Measurements from ENCODE around the gene RBBP8NL.

The RBBP8NL gene

GRCh38 chr20:62463651-62464424 is 36.5 kb upstream of the RBBP8NL start:
- H3K4me3 ChIP-seq (ENCODE audit: low read depth, low read length), result no peak overlapping the region
- no peak overlapping the region for H3K27ac ChIP-seq
- no peaks in the 10 kb centered on the region for H3K27me3 ChIP-seq (ENCODE audit: insufficient read depth, low read depth, severe bottlenecking)
- no peaks in the 10 kb centered on the region for H3K36me3 ChIP-seq
- DNase-seq, result no peak
- TF ChIP-seq CTCF (IDR thresholded peaks at IDR 0.05; ENCODE audit: low read depth, low read length), result no peak
- no peaks in the 10 kb centered on the region for H3K9me3 ChIP-seq (ENCODE audit: severe bottlenecking)

- Histone ChIP-seq H3K4me3 (ENCODE audit: low read depth, low read length) (no peak overlapping the region), H3K9me3 (ENCODE audit: severe bottlenecking) (no peaks in the 10 kb centered on the region), H3K27ac (no peak overlapping the region), H3K27me3 (ENCODE audit: insufficient read depth, low read depth, severe bottlenecking) (no peaks in the 10 kb centered on the region), H3K36me3 (no peaks in the 10 kb centered on the region)
- DNase-seq, result no peak
- no peak for TF ChIP-seq CTCF (IDR thresholded peaks at IDR 0.05; ENCODE audit: low read depth, low read length)
Observed at GRCh38 chr20:62462976-62463592, 35.7 kb upstream of the RBBP8NL start.

GRCh38 chr20:62461834-62462233 is 34.5 kb upstream of the RBBP8NL start:
- Histone ChIP-seq H3K36me3 (no peaks in the 10 kb centered on the region), H3K27me3 (ENCODE audit: insufficient read depth, low read depth, severe bottlenecking) (no peaks in the 10 kb centered on the region), H3K9me3 (ENCODE audit: severe bottlenecking) (no peaks in the 10 kb centered on the region), H3K27ac (no peak overlapping the region), H3K4me3 (ENCODE audit: low read depth, low read length) (no peak overlapping the region)
- TF ChIP-seq CTCF (IDR thresholded peaks at IDR 0.05; ENCODE audit: low read depth, low read length), result no peak
- no peak for DNase-seq

- Histone ChIP-seq H3K27me3 (ENCODE audit: insufficient read depth, low read depth, severe bottlenecking) (no peaks in the 10 kb centered on the region), H3K9me3 (ENCODE audit: severe bottlenecking) (no peaks in the 10 kb centered on the region), H3K27ac (no peak overlapping the region), H3K36me3 (no peaks in the 10 kb centered on the region), H3K4me3 (ENCODE audit: low read depth, low read length) (no peak overlapping the region)
- TF ChIP-seq CTCF (IDR thresholded peaks at IDR 0.05; ENCODE audit: low read depth, low read length), result no peak
- no peak for DNase-seq
Observed at GRCh38 chr20:62461157-62461556, 33.8 kb upstream of the RBBP8NL start.

GRCh38 chr20:62460678-62461077 is 33.3 kb upstream of the RBBP8NL start:
- H3K27me3 ChIP-seq (ENCODE audit: insufficient read depth, low read depth, severe bottlenecking), result no peaks in the 10 kb centered on the region
- no peak overlapping the region for H3K27ac ChIP-seq

More at GRCh38 chr20:62460678-62461077, 33.3 kb upstream of the RBBP8NL start:
- no peaks in the 10 kb centered on the region for H3K9me3 ChIP-seq (ENCODE audit: severe bottlenecking)
- TF ChIP-seq CTCF (IDR thresholded peaks at IDR 0.05; ENCODE audit: low read depth, low read length), result no peak
- no peak for DNase-seq
- no peaks in the 10 kb centered on the region for H3K36me3 ChIP-seq
- no peak overlapping the region for H3K4me3 ChIP-seq (ENCODE audit: low read depth, low read length)
